Activated CD8-positive, alpha-beta T cell treated with anti-CD3 and anti-CD28 coated beads, Interleukin-2, amount 10 ng/mL, durations not matched to agents 7 days and 5 days (primary cell): ENCODE measurements around the gene RIOK2. TPM values are rescaled to one million over a fixed set of nuclear protein-coding genes. Genes with fewer than 3 reads are reported as not detected.
A peak's percentile ranks its signal among the peaks of the same experiment; 100 is the strongest.
"Not testable (repeated sequence)": the region's sequence is repeated elsewhere in the genome, so short reads cannot be mapped to it uniquely, and the experiment has no call there.

Source experiments
- ATAC-seq: fragments of 150-1000 bp; cut with Tn5 transposase; one replicate; pipeline ENCODE4 v1.10.0; 2021; ENCODE audit warnings: moderate library complexity
- CTCF ChIA-PET: fragments of 350-600 bp; sonication (Branson Sonifier 250); formaldehyde crosslinking; loops from one replicate; lab custom pipeline; 2021; ENCODE audit warnings: antibody characterized with exemption; lab: Charles Lee
- POLR2A ChIA-PET: fragments of 350-600 bp; sonication (Branson Sonifier 250); formaldehyde crosslinking; loops from one replicate; lab custom pipeline; 2021; ENCODE audit warnings: antibody characterized with exemption; lab: Charles Lee
- DNase-seq: peaks from one replicate; pipeline ENCODE4 v3.0.0-alpha.2; 2020
- H3K27ac Mint-ChIP-seq: one replicate; pipeline ENCODE4 v1.8.0; 2021; ENCODE audit warnings: mild to moderate bottlenecking, mixed read lengths
- H3K27me3 Mint-ChIP-seq: one replicate; pipeline ENCODE4 v1.8.0; 2021; ENCODE audit warnings: low read depth, mixed read lengths
- H3K36me3 Mint-ChIP-seq: one replicate; pipeline ENCODE4 v1.8.0; 2021; ENCODE audit warnings: low read depth, mixed read lengths
- H3K4me1 Mint-ChIP-seq: one replicate; pipeline ENCODE4 v1.8.0; 2021; ENCODE audit warnings: low read depth, mixed read lengths
- H3K4me3 Mint-ChIP-seq: one replicate; pipeline ENCODE4 v1.8.0; 2021; ENCODE audit warnings: mild to moderate bottlenecking, mixed read lengths
- H3K9me3 Mint-ChIP-seq: one replicate; pipeline ENCODE4 v1.8.0; 2022; ENCODE audit warnings: mixed read lengths; ENCODE audit not compliant: insufficient read depth
- total RNA-seq, 2 experiments: library from RNA; stranded (reverse); gene quantifications; one replicate each; pipeline ENCODE4 v1.2.3, GENCODE V29; 2021

RIOK2 gene
- total RNA-seq, 2 experiments from 2014 or later = 26.3 to 29.1 TPM

- CTCF ChIA-PET = no interaction called here
- ATAC-seq = no peak
- no peaks in the 10 kb centered on the region for H3K36me3 Mint-ChIP-seq
- H3K27ac Mint-ChIP-seq = no peak overlapping the region
- peaks cover 8% of the 10 kb centered on the region for H3K27me3 Mint-ChIP-seq
- peaks cover 7% of the 10 kb centered on the region for H3K9me3 Mint-ChIP-seq
- H3K4me1 Mint-ChIP-seq = peaks cover 8% of the 10 kb centered on the region
- POLR2A ChIA-PET = no interaction called here
- H3K4me3 Mint-ChIP-seq = no peak overlapping the region
- DNase-seq = no peak
Observed at GRCh38 chr5:97193355-97193688, 10.3 kb upstream of the RIOK2 start.

GRCh38 chr5:97192580-97193354 is 9.7 kb upstream of the RIOK2 start:
- ChIA-PET CTCF (no interaction called here), POLR2A (no interaction called here)
- Mint-ChIP-seq H3K27ac (no peak overlapping the region), H3K27me3 (peaks cover 8% of the 10 kb centered on the region), H3K4me1 (peaks cover 8% of the 10 kb centered on the region), H3K9me3 (peaks cover 7% of the 10 kb centered on the region), H3K36me3 (no peaks in the 10 kb centered on the region), H3K4me3 (no peak overlapping the region)
- no peak for DNase-seq
- no peak for ATAC-seq

- Mint-ChIP-seq H3K4me3 (no peak overlapping the region), H3K27ac (no peak overlapping the region), H3K36me3 (no peaks in the 10 kb centered on the region), H3K27me3 (peaks cover 8% of the 10 kb centered on the region), H3K4me1 (peaks cover 8% of the 10 kb centered on the region), H3K9me3 (peaks cover 7% of the 10 kb centered on the region)
- DNase-seq = no peak
- ChIA-PET CTCF (interaction anchor here (1.4 kb wide), 1 partner anchor 9 kb away, joined by 3 read pairs; the partner anchor contains the start of gene RIOK2), POLR2A (no interaction called here)
- ATAC-seq = no peak
Observed at GRCh38 chr5:97191893-97192292, 8.8 kb upstream of the RIOK2 start.

- CTCF ChIA-PET, H3K4me3 Mint-ChIP-seq, H3K27ac Mint-ChIP-seq, POLR2A ChIA-PET, ATAC-seq, H3K4me1 Mint-ChIP-seq, DNase-seq, H3K9me3 Mint-ChIP-seq, H3K36me3 Mint-ChIP-seq: not testable (repeated sequence)
- H3K27me3 Mint-ChIP-seq = peaks cover 13% of the 10 kb centered on the region
Observed at GRCh38 chr5:97189523-97189922, 6.5 kb upstream of the RIOK2 start.

GRCh38 chr5:97183930-97184213 is 825 bp upstream of the RIOK2 start:
- ATAC-seq (no peak), DNase-seq (no peak)
- H3K27ac Mint-ChIP-seq = peak overlapping the region; percentile 100
- ChIA-PET POLR2A (no interaction called here), CTCF (interaction anchor here (0.9 to 1.4 kb wide), 4 partner anchors 8 to 266 kb away, joined by 3 to 4 read pairs (median 4); no protein-coding TSS in a partner anchor)
- peaks cover 31% of the 10 kb centered on the region for H3K4me1 Mint-ChIP-seq
- no peaks in the 10 kb centered on the region for H3K9me3 Mint-ChIP-seq
- peaks cover 4% of the 10 kb centered on the region for H3K27me3 Mint-ChIP-seq
- H3K4me3 Mint-ChIP-seq = peak overlapping the region; percentile 91
- peaks cover 18% of the 10 kb centered on the region for H3K36me3 Mint-ChIP-seq

GRCh38 chr5:97182571-97183099 is 412 bp downstream of the RIOK2 start:
- peaks cover 31% of the 10 kb centered on the region for H3K4me1 Mint-ChIP-seq
- H3K36me3 Mint-ChIP-seq = peaks cover 28% of the 10 kb centered on the region
- H3K9me3 Mint-ChIP-seq = no peaks in the 10 kb centered on the region
- ChIA-PET POLR2A (no interaction called here), CTCF (interaction anchor here (1.2 to 1.8 kb wide), 4 partner anchors 9 to 313 kb away, joined by 3 to 12 read pairs (median 4); no protein-coding TSS in a partner anchor)
- no peak for ATAC-seq
- peak overlapping the region; percentile 91 for H3K4me3 Mint-ChIP-seq
- no peak for DNase-seq
- H3K27me3 Mint-ChIP-seq = peaks cover 4% of the 10 kb centered on the region
- H3K27ac Mint-ChIP-seq = peak overlapping the region; percentile 100

GRCh38 chr5:97181856-97182545 is 1.0 kb downstream of the RIOK2 start:
- CTCF ChIA-PET = interaction anchor here (1.4 to 1.8 kb wide), 2 partner anchors 21 to 313 kb away, joined by 3 to 12 read pairs; no protein-coding TSS in a partner anchor
- peaks cover 33% of the 10 kb centered on the region for H3K36me3 Mint-ChIP-seq

GRCh38 chr5:97179457-97179856 is 3.6 kb downstream of the RIOK2 start:
- DNase-seq, H3K27ac Mint-ChIP-seq, H3K4me3 Mint-ChIP-seq, POLR2A ChIA-PET, ATAC-seq, H3K9me3 Mint-ChIP-seq, H3K27me3 Mint-ChIP-seq: not testable (repeated sequence)
- Mint-ChIP-seq H3K36me3 (peaks cover 41% of the 10 kb centered on the region), H3K4me1 (peaks cover 29% of the 10 kb centered on the region)
- CTCF ChIA-PET = interaction anchor here (1.0 to 1.3 kb wide), 4 partner anchors 12 to 19 kb away, joined by 3 to 7 read pairs (median 4); no protein-coding TSS in a partner anchor

More at GRCh38 chr5:97181856-97182545, 1.0 kb downstream of the RIOK2 start:
- POLR2A ChIA-PET = no interaction called here
- H3K27ac Mint-ChIP-seq = peak overlapping the region; percentile 100
- peak overlapping the region; percentile 91 for H3K4me3 Mint-ChIP-seq
- no peak for DNase-seq
- peaks cover 4% of the 10 kb centered on the region for H3K27me3 Mint-ChIP-seq
- peaks cover 31% of the 10 kb centered on the region for H3K4me1 Mint-ChIP-seq
- ATAC-seq = no peak
- H3K9me3 Mint-ChIP-seq = no peaks in the 10 kb centered on the region

GRCh38 chr5:97172227-97172626 is 10.8 kb downstream of the RIOK2 start:
- H3K27me3 Mint-ChIP-seq = no peaks in the 10 kb centered on the region
- DNase-seq = no peak
- ChIA-PET POLR2A (no interaction called here), CTCF (interaction anchor here (0.6 to 2.1 kb wide), 2 partner anchors 10 to 558 kb away, joined by 4 to 7 read pairs; no protein-coding TSS in a partner anchor)
- no peak overlapping the region for H3K27ac Mint-ChIP-seq
- peaks cover 5% of the 10 kb centered on the region for H3K4me1 Mint-ChIP-seq
- no peak for ATAC-seq
- H3K4me3 Mint-ChIP-seq = no peak overlapping the region
- H3K36me3 Mint-ChIP-seq = peaks cover 49% of the 10 kb centered on the region
- no peaks in the 10 kb centered on the region for H3K9me3 Mint-ChIP-seq

- Mint-ChIP-seq H3K4me3 (no peak overlapping the region), H3K9me3 (no peaks in the 10 kb centered on the region), H3K36me3 (peaks cover 46% of the 10 kb centered on the region), H3K27ac (no peak overlapping the region), H3K27me3 (no peaks in the 10 kb centered on the region), H3K4me1 (peaks cover 5% of the 10 kb centered on the region)
- CTCF ChIA-PET = interaction anchor here (0.8 to 2.1 kb wide), 2 partner anchors 9 to 125 kb away, joined by 3 to 7 read pairs; no protein-coding TSS in a partner anchor
- no peak for ATAC-seq
- no peak for DNase-seq
- POLR2A ChIA-PET = no interaction called here
Observed at GRCh38 chr5:97171703-97172102, 11.3 kb downstream of the RIOK2 start.

GRCh38 chr5:97167435-97167834 is 15.6 kb downstream of the RIOK2 start:
- no peaks in the 10 kb centered on the region for H3K27me3 Mint-ChIP-seq
- POLR2A ChIA-PET = no interaction called here

More at GRCh38 chr5:97167435-97167834, 15.6 kb downstream of the RIOK2 start:
- no peak for ATAC-seq
- no peak overlapping the region for H3K4me3 Mint-ChIP-seq
- CTCF ChIA-PET = interaction anchor here (1.0 to 1.7 kb wide), 4 partner anchors 13 to 415 kb away, joined by 3 to 8 read pairs (median 6); no protein-coding TSS in a partner anchor
- no peak for DNase-seq
- H3K4me1 Mint-ChIP-seq = peaks cover 13% of the 10 kb centered on the region
- H3K27ac Mint-ChIP-seq = no peak overlapping the region
- peaks cover 45% of the 10 kb centered on the region for H3K36me3 Mint-ChIP-seq
- no peaks in the 10 kb centered on the region for H3K9me3 Mint-ChIP-seq
